LoVo (cell line): ENCODE results near the gene GANAB.
"Not testable (repeated sequence)": the region's sequence is repeated elsewhere in the genome, so short reads cannot be mapped to it uniquely, and the experiment has no call there.

Source experiments
- DNase-seq: peaks from one replicate; pipeline ENCODE4 v3.0.0-alpha.2; 2016; ENCODE audit warnings: low spot score

The GANAB gene

GRCh38 chr11:62621027-62621566, 25.3 kb downstream of the GANAB start:
- no peak for DNase-seq

- DNase-seq = not testable (repeated sequence)
These were observed 29.5 kb downstream of the GANAB start for GRCh38 chr11:62616957-62617356.

GRCh38 chr11:62615521-62615920, 30.9 kb downstream of the GANAB start:
- DNase-seq = no peak

- DNase-seq = no peak
These were observed 32.1 kb downstream of the GANAB start for GRCh38 chr11:62614275-62614674.

GRCh38 chr11:62613291-62613778, 33.1 kb downstream of the GANAB start:
- no peak for DNase-seq

DNA sequence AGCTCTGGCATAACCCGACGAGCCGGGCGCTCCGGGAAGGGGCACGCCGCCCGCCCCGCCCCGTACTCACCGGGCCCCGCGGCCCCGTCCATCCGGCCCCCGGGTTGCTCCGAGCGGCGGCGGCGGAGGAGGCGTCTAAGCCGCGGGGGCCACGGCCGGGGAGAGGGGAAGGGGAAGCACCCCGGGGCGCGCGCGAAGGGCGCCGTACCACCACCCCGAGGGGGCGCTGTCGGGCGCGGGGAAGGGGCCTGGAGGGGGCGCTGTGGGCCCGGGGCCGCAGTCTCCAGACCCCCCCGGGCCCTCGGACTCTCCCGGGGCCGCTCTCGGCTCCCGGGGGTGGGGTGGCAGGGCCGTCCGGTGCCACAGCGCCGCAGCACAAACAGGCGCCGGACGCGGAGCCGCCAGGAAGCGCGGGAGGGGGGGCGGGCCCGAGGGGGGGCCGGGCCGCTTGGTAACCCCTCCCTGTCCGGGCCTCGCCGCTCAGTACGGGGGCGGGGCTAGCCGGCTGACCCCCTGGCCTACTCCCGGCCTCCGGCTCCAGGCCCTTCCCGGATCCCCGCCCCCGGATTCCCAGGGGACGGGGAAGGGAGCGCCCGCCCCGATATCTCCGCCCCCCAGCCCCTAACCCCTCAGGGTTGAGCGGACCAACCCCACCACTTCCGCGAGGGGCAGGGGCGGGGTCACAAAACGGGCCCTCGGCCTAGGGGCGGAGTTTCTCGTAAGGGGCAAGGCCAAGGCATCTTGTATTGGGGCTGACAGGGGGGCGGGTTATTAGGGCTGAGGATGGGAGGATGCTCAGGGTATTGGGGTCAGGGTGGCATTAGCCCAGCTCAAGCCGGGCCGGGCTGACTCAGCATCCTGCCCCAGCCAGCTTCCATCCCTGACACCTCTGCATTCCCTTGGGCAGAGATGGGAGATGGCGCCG, 33.8 kb downstream of the GANAB start, which contains the start of the genes EML3 and ROM1:
Gene EML3 (minus strand): TSS at position 410 of the 925 bp plus-strand sequence. CDS start 318 bp downstream, at position 92.
Gene ROM1 (plus strand): TSS at position 892 of the 925 bp plus-strand sequence. CDS start 25 bp downstream, at position 917.
- peak; percentile 74 for DNase-seq

DNA sequence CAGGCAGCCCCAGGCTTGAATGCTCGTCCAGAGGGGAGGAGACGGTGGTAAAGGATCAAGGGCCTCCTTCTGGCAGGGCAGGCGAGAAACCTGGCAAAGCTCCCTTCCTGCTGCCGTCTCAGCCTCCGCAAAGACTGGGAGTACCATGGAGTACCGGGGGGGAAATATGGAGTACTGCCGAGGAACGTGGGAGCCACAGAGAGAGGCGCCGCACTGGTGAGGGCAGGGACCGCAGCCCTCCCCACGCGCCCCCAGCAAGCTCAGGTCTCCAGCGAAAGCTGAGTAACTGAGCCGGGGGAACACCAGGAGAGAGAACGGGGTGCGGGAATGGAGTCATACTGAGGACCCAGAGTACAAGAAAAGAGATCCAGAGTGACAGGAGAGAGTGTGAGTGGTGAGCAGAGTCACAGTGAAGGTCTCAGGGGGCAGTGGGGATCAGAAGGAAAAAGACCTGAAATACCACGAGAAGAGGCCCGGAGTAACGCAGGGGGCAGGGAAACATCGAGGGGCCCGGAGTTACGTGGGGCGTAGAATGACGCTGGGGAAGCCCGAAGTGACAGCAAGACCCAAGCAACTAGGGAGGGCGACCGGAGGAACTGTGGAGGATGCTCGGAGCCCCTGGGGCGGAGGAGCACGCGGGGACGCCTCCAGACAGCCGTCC, 34.6 kb downstream of the GANAB start:
- DNase-seq = no peak

- DNase-seq = no peak
These were observed 35.4 kb downstream of the GANAB start for GRCh38 chr11:62610814-62611704.

DNA sequence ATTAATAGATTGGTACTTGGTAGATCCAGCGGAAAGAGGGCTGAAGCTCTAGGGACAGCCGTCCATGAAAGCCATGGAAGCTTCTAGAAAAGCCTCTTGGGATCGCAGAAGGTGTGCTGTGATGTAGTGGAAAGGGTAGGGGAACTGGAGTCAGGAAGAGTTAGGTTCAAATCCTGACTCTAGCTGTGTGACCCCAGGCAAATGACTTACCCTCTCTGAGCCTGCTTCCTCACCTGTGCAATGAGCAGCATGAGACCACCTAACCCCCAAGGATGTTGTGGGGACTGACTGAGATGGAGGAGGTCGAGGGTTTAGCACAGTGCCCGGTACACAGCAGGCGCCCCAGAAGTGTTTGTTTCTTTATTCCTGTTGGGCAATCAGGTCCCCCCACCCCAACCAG, 36.0 kb downstream of the GANAB start:
- no peak for DNase-seq

DNA sequence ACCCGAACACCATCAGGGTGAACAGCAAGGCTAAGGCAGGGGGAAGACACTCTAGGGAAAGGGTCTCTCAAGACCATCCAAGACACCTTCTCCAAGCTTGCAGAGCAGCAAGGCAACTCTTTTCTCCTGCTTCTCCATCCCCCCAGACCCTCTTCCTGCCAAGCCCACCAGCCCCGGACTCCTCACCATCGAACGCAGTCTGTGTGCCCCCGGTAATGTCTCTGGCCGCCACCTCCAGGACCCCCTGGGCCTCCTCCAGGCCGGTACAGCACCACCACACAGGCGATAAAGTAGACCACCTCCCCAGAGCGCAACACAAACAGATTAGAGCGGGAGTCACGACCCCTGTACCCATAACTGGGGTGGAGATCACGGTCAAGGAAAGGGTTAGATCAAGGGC, 37.6 kb downstream of the GANAB start:
- DNase-seq = no peak

DNA sequence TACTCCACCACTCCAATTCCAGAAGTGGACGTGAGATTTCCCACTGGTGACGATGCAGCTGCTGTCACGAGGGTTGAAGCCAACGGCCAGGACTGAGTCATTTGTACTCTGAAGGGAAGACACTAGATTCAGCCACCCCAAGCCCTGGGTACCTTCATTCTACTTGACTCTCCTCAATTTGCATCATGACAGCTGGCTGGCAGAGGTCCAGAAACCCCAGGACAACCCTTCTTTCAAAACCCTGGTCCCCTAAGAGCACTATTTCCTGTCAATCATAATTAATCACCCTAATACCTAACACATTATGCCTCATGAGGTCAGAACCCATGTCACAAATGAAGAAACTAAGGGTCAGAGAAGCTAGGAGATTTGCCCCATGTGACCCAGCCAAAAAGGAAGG, 38.7 kb downstream of the GANAB start:
- DNase-seq = no peak

- DNase-seq = no peak
These were observed 40.5 kb downstream of the GANAB start for GRCh38 chr11:62605902-62606301.

DNA sequence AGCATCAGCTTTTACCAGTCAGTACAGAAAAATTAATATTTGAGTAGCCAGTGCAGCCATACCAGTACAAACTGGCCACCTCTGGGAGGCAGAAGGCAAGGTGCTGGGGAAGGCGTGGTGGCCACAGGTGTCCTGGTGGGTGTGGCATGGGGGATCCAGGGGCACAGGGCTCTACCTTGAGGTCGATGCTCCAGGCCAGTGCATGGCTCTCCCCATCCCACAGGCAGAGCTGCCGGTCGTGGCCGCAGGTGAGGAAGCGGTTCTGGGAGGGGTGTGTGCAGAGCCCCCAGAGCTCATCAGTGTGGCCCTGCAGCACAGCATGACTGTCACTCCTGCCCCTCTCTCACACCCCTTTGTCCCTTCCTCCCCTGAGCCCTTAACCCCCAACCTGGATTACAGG, 40.9 kb downstream of the GANAB start:
- DNase-seq = no peak

- DNase-seq = no peak
These were observed 41.8 kb downstream of the GANAB start for GRCh38 chr11:62604460-62605120.

DNA sequence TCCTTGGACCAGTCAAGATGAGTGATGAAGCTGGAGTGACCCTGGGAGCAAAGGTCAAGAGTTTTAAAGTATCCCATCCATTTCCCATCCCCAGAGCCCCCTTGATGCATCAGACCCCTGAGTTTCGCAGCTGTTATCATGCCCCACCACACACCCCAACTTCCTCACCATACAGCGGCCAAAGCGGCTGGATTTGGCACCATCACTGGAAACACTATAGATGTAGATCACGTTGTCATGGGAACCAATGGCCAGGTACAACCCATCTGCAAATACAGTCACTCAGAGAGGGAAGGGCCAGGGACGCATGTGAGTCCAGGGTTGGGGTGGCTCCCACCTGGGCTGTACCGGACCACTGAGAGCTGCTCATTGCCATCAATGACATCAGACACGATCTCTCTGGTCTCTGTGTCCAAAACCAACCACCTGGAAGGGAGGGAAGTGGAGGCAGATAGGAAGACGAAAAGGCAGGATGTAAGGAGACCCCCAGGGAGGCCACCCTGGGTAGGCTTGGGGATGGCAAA, 42.6 kb downstream of the GANAB start:
- DNase-seq = no peak

DNA sequence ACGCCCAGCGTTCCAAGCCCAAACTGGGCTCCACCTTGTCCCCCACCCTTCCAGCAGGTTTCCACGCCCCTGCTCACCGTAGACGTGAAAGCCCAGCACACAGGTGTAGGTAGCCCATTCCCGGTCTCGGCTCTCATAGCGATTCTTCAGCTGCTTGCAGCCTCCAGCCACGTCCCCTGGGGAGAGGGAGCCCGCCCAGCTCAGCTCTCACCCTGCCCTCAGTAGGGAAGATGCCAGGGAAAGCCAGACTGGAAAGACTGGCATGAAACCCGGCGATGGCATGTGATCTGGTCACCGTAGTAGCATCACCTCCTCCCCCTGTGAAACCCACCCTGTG, 43.4 kb downstream of the GANAB start:
- no peak for DNase-seq

GRCh38 chr11:62602141-62603071, 44.0 kb downstream of the GANAB start:
- DNase-seq = peak; percentile 26

- DNase-seq = peak; percentile 99
These were observed 44.9 kb downstream of the GANAB start, which contains the start of gene MTA2 for GRCh38 chr11:62601372-62602140. TSS of gene MTA2 (minus strand) at chr11:62601865. CDS start at chr11:62601450, 415 bp downstream.

DNA sequence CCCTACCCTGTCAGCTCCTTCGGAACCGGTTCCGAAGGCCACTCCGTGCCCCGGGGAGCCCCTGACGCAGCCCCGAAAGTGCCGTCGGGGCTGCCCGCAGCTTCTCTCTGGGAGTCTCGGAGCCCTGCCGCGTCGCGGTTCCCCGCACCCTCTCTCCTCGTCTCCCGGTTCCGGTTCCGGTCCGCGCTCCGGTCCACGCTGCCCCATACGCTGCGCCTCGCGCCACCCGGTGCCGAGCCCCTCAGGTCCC, 45.4 kb downstream of the GANAB start:
- DNase-seq = no peak
